Measurements from ENCODE around the gene BEX4. TPM values are rescaled to one million over a fixed set of nuclear protein-coding genes. Genes with fewer than 3 reads are reported as not detected.
A peak's percentile ranks its signal among the peaks of the same experiment; 100 is the strongest.

Gene BEX4
- total RNA-seq, 2 experiments from 2014 or later = 8.8 to 9.8 TPM

GRCh38 chrX:103250977-103251376 lies 36.1 kb downstream of the BEX4 start:
- no peak overlapping the region for H3K27ac Mint-ChIP-seq
- peaks cover 5% of the 10 kb centered on the region for H3K36me3 Mint-ChIP-seq (ENCODE audit: low read depth)
- CTCF ChIA-PET = no interaction called here
- DNase-seq = no peak
- H3K4me1 Mint-ChIP-seq (ENCODE audit: low read depth) = peaks cover 14% of the 10 kb centered on the region
- H3K27me3 Mint-ChIP-seq (ENCODE audit: low read depth) = no peaks in the 10 kb centered on the region
- no peaks in the 10 kb centered on the region for H3K9me3 Mint-ChIP-seq
- no peak overlapping the region for H3K4me3 Mint-ChIP-seq
- intact Hi-C loops (cut with micrococcal nuclease) = no loop called here

GRCh38 chrX:103253608-103254007 lies 38.7 kb downstream of the BEX4 start:
- H3K4me1 Mint-ChIP-seq (ENCODE audit: low read depth) = peaks cover 14% of the 10 kb centered on the region
- peak overlapping the region; percentile 96 for H3K27ac Mint-ChIP-seq
- peak overlapping the region; percentile 94 for H3K4me3 Mint-ChIP-seq
- H3K27me3 Mint-ChIP-seq (ENCODE audit: low read depth) = no peaks in the 10 kb centered on the region
- peaks cover 5% of the 10 kb centered on the region for H3K36me3 Mint-ChIP-seq (ENCODE audit: low read depth)
- H3K9me3 Mint-ChIP-seq = no peaks in the 10 kb centered on the region
- no peak for DNase-seq
- intact Hi-C loops (cut with micrococcal nuclease) = loop anchor here (1.0 kb wide), 2 partner anchors 38 to 433 kb away; partner anchors contain the start of genes BEX4 and MORF4L2
- CTCF ChIA-PET = interaction anchor here (0.7 to 2.2 kb wide), 2 partner anchors 42 to 49 kb away, joined by 3 to 6 read pairs; no protein-coding TSS in a partner anchor

- H3K4me1 Mint-ChIP-seq (ENCODE audit: low read depth) = peaks cover 14% of the 10 kb centered on the region
- H3K27me3 Mint-ChIP-seq (ENCODE audit: low read depth) = no peaks in the 10 kb centered on the region
- CTCF ChIA-PET = interaction anchor here (2.2 kb wide), 1 partner anchor 43 kb away, joined by 6 read pairs; no protein-coding TSS in a partner anchor
- H3K4me3 Mint-ChIP-seq = peak overlapping the region; percentile 94
- DNase-seq = peak; percentile 64
- no peaks in the 10 kb centered on the region for H3K9me3 Mint-ChIP-seq
- peak overlapping the region; percentile 96 for H3K27ac Mint-ChIP-seq
- intact Hi-C loops (cut with micrococcal nuclease) = loop anchor here (1.0 kb wide), 2 partner anchors 39 to 432 kb away; partner anchors contain the start of genes BEX4 and MORF4L2
- H3K36me3 Mint-ChIP-seq (ENCODE audit: low read depth) = peaks cover 5% of the 10 kb centered on the region
These were observed 39.4 kb downstream of the BEX4 start for GRCh38 chrX:103254171-103254824.

GRCh38 chrX:103254921-103255493 lies 40.1 kb downstream of the BEX4 start, which contains the start of gene TCEAL8:
Gene TCEAL8, minus strand, starts transcription at chrX:103255155. Its CDS starts 1,176 bp downstream, at chrX:103253979.
- Mint-ChIP-seq H3K4me3 (peak within 1 kb of the TSS; percentile 94), H3K4me1 (ENCODE audit: low read depth) (peaks cover 14% of the 10 kb centered on the region), H3K27ac (peak within 1 kb of the TSS; percentile 96), H3K36me3 (ENCODE audit: low read depth) (peaks cover 5% of the 10 kb centered on the region), H3K27me3 (ENCODE audit: low read depth) (no peaks in the 10 kb centered on the region), H3K9me3 (no peaks in the 10 kb centered on the region)
- DNase-seq = peak; percentile 79
- intact Hi-C loops (cut with micrococcal nuclease) = loop anchor here (1.0 kb wide), 4 partner anchors 40 to 431 kb away; partner anchors contain the start of genes BEX4 and MORF4L2
- CTCF ChIA-PET = no interaction called here

- Mint-ChIP-seq H3K27ac (no peak overlapping the region), H3K36me3 (ENCODE audit: low read depth) (peaks cover 5% of the 10 kb centered on the region), H3K27me3 (ENCODE audit: low read depth) (no peaks in the 10 kb centered on the region), H3K4me1 (ENCODE audit: low read depth) (peaks cover 14% of the 10 kb centered on the region), H3K4me3 (no peak overlapping the region), H3K9me3 (no peaks in the 10 kb centered on the region)
- DNase-seq = no peak
- CTCF ChIA-PET = no interaction called here
- intact Hi-C loops (cut with micrococcal nuclease) = no loop called here
These were observed 41.7 kb downstream of the BEX4 start for GRCh38 chrX:103256651-103257050.

GRCh38 chrX:103258275-103258674 lies 43.4 kb downstream of the BEX4 start:
- Mint-ChIP-seq H3K27me3 (ENCODE audit: low read depth) (no peaks in the 10 kb centered on the region), H3K4me3 (no peak overlapping the region), H3K27ac (no peak overlapping the region), H3K36me3 (ENCODE audit: low read depth) (peaks cover 5% of the 10 kb centered on the region), H3K4me1 (ENCODE audit: low read depth) (peaks cover 14% of the 10 kb centered on the region), H3K9me3 (no peaks in the 10 kb centered on the region)
- CTCF ChIA-PET = interaction anchor here (1.4 kb wide), 1 partner anchor 206 kb away, joined by 3 read pairs; no protein-coding TSS in a partner anchor
- intact Hi-C loops (cut with micrococcal nuclease) = no loop called here
- DNase-seq = no peak

Other genes with a start within 250 kb of the BEX4 start
- under 1 TPM; 0.30 to 0.81 TPM for gene BEX1, start 150.9 kb upstream of the BEX4 start, total RNA-seq
- not detected for gene NXF3, start 122.0 kb upstream of the BEX4 start, total RNA-seq
- gene TCEAL8, start 40.0 kb downstream of the BEX4 start, total RNA-seq = 10 to 100 TPM; 24.5 to 27.7 TPM
- gene TCEAL5, start 61.6 kb downstream of the BEX4 start, total RNA-seq = under 1 TPM in 1 of 2 experiments, not detected in 1; 0.32 TPM
- 10 to 100 TPM; 16.0 to 18.9 TPM for gene BEX2, start 95.9 kb downstream of the BEX4 start, total RNA-seq
- not detected for gene TCEAL7, start 115.1 kb downstream of the BEX4 start, total RNA-seq
- 1 to 10 TPM; 3.2 to 3.5 TPM for gene TCEAL9, start 141.4 kb downstream of the BEX4 start, total RNA-seq
- gene BEX3, start 161.4 kb downstream of the BEX4 start, total RNA-seq = 10 to 100 TPM; 40.4 to 46.5 TPM

Measured in activated naive CD4-positive, alpha-beta T cell treated with anti-CD3 and anti-CD28 coated beads for 36 hours (primary cell).